ENCODE data around the gene ZNF19. TPM values are rescaled to one million over a fixed set of nuclear protein-coding genes. Genes with fewer than 3 reads are reported as not detected.

Gene ZNF19
- polyA plus RNA-seq (2011; rRNA removed): 1.6 and 2.2 TPM in 2 replicates
- polyA minus RNA-seq (2011; rRNA and poly(A)+ RNA removed): 2.5 and 3.1 TPM in 2 replicates

GRCh38 chr16:71489122-71489521, at the start of gene ZNF19:
Gene ZNF19, minus strand, starts transcription at chr16:71489324. Its CDS starts 7,210 bp downstream, at chr16:71482114.
- Histone ChIP-seq H3K36me3 (ENCODE audit: control insufficient read depth, insufficient read depth, low read length) (no peaks in the 10 kb centered on the region), H3K4me3 (ENCODE audit: low read depth, low read length) (no peak within 1 kb of the TSS), H3K27me3 (ENCODE audit: control insufficient read depth, insufficient read depth, low read length) (no peaks in the 10 kb centered on the region)
- TF ChIP-seq CTCF (IDR thresholded peaks at IDR 0.05; ENCODE audit: insufficient read depth, low read depth, low read length): no peak
- POLR2A ChIA-PET: no interaction called here
- CTCF ChIA-PET: interaction anchor here (1.4 to 3.1 kb wide), 5 partner anchors 11 to 76 kb away, joined by 3 to 12 read pairs (median 8); partner anchors contain the start of gene ZNF23
- no peak for DNase-seq (ENCODE audit: low read depth)

GRCh38 chr16:71537643-71538042, 48.5 kb upstream of the ZNF19 start:
- H3K36me3 ChIP-seq (ENCODE audit: control insufficient read depth, insufficient read depth, low read length): no peaks in the 10 kb centered on the region
- POLR2A ChIA-PET: no interaction called here
- H3K4me3 ChIP-seq (ENCODE audit: low read depth, low read length): no peak overlapping the region
- CTCF ChIA-PET: interaction anchor here (1.1 to 2.8 kb wide), 5 partner anchors 8 to 86 kb away, joined by 3 to 21 read pairs (median 5); partner anchors contain the start of gene CHST4
- no peak for DNase-seq (ENCODE audit: low read depth)
- peak; percentile 68 for TF ChIP-seq CTCF (IDR thresholded peaks at IDR 0.05; ENCODE audit: insufficient read depth, low read depth, low read length)
- no peaks in the 10 kb centered on the region; the same call in 1 of the 2 replicates for H3K27me3 ChIP-seq (ENCODE audit: control insufficient read depth, insufficient read depth, low read length)

- Histone ChIP-seq H3K4me3 (ENCODE audit: low read depth, low read length) (no peak overlapping the region), H3K36me3 (ENCODE audit: control insufficient read depth, insufficient read depth, low read length) (no peaks in the 10 kb centered on the region), H3K27me3 (ENCODE audit: control insufficient read depth, insufficient read depth, low read length) (no peaks in the 10 kb centered on the region; the same call in 1 of the 2 replicates)
- POLR2A ChIA-PET: no interaction called here
- CTCF ChIA-PET: interaction anchor here (1.1 kb wide), 1 partner anchor 8 kb away, joined by 3 read pairs; no protein-coding TSS in a partner anchor
- DNase-seq (ENCODE audit: low read depth): no peak
- no peak for TF ChIP-seq CTCF (IDR thresholded peaks at IDR 0.05; ENCODE audit: insufficient read depth, low read depth, low read length)
Observed at GRCh38 chr16:71536752-71537499, 47.8 kb upstream of the ZNF19 start.

DNA sequence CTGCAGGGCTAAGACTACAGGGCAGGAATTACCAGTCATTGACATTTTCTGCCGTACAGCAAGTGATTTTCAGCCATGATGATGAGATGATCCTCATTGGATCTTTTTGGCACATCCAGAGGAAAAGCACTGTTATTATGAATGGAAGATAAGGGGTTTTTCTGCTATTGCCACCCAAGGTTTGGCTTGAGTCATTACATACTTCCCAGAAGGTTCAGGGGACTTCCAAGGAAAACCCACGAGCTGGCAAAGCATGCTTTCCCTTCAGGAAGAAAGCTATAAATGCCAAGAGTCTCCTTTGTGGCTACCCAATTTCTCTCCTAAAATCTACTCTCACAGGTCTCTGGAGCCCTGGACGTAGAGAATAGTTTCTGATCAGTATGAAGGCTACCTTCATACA, 43.2 kb upstream of the ZNF19 start:
- ChIA-PET POLR2A (no interaction called here), CTCF (no interaction called here)
- H3K36me3 ChIP-seq (ENCODE audit: control insufficient read depth, insufficient read depth, low read length): no peaks in the 10 kb centered on the region
- no peaks in the 10 kb centered on the region for H3K27me3 ChIP-seq (ENCODE audit: control insufficient read depth, insufficient read depth, low read length)
- no peak overlapping the region for H3K4me3 ChIP-seq (ENCODE audit: low read depth, low read length)
- no peak for DNase-seq (ENCODE audit: low read depth)
- no peak for TF ChIP-seq CTCF (IDR thresholded peaks at IDR 0.05; ENCODE audit: insufficient read depth, low read depth, low read length)

DNA sequence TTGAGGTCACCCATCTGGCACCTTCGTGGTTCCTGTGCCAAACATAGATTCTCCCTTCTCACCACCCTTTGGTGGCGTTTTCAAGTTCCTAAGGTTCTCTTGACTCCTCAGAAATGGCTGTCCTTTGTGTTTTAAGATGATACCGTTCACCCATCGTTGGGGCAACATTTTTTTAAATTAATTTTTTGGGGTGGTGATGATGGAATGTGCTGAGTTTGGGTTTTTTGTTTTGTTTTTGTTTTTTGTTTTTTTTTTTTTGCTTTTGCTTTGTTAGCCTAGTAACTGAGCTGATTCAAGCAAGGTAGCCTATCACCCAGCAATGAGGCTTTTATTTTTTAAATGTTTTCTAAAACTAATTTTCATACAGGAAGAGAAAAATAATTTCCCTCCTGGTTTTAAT, 39.7 kb upstream of the ZNF19 start:
- H3K4me3 ChIP-seq (ENCODE audit: low read depth, low read length): no peak overlapping the region
- ChIA-PET CTCF (interaction anchor here (0.6 to 1.8 kb wide), 2 partner anchors 9 to 352 kb away, joined by 4 to 5 read pairs; no protein-coding TSS in a partner anchor), POLR2A (no interaction called here)
- TF ChIP-seq CTCF (IDR thresholded peaks at IDR 0.05; ENCODE audit: insufficient read depth, low read depth, low read length): no peak
- no peaks in the 10 kb centered on the region for H3K36me3 ChIP-seq (ENCODE audit: control insufficient read depth, insufficient read depth, low read length)
- no peaks in the 10 kb centered on the region for H3K27me3 ChIP-seq (ENCODE audit: control insufficient read depth, insufficient read depth, low read length)
- DNase-seq (ENCODE audit: low read depth): no peak
